ENCODE data around the gene SCMH1. TPM values are rescaled to one million over a fixed set of nuclear protein-coding genes. Genes with fewer than 3 reads are reported as not detected.
A peak's percentile ranks its signal among the peaks of the same experiment; 100 is the strongest.

The SCMH1 gene
- total RNA-seq, 2 experiments from 2014 or later = 25.1 to 30.3 TPM

GRCh38 chr1:41003127-41003639 is 238.9 kb downstream of the SCMH1 start:
- ATAC-seq = no peak
- no peak for DNase-seq
- Mint-ChIP-seq H3K4me1 (ENCODE audit: low read depth) (peaks cover 27% of the 10 kb centered on the region), H3K9me3 (ENCODE audit: insufficient read depth) (no peaks in the 10 kb centered on the region), H3K4me3 (no peak overlapping the region), H3K27ac (peak overlapping the region; percentile 82), H3K36me3 (ENCODE audit: low read depth) (peaks cover 86% of the 10 kb centered on the region), H3K27me3 (ENCODE audit: low read depth) (no peaks in the 10 kb centered on the region)
- CTCF ChIA-PET = interaction anchor here (0.6 to 2.5 kb wide), 15 partner anchors 8 to 150 kb away, joined by 3 to 11 read pairs (median 5); partner anchors contain the start of genes CITED4, CTPS1 and SLFNL1
- POLR2A ChIA-PET = interaction anchor here (0.9 to 3.5 kb wide), 3 partner anchors 11 to 23 kb away, joined by 3 to 20 read pairs (median 5); partner anchors contain the start of gene CTPS1

DNA sequence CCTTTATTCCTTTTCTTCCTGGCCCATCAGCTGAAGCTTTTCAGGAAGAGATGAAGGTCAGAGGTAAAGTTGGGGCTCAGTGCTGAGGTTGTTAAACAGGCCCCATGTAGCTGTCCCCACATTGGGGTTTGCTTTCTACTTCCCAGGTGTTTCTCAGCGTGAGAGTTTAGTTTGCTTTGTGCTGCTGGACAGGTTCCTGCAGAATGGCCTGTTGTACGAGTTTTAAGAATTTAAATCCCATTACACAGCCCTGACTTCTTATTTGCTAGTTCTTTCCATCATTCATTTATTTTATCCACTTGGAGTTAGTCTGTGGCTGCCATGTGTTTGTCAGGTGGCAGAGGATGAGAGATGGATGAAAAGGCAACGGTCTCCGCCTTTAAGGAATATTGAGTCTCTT is 243.4 kb downstream of the SCMH1 start:
- no peak for DNase-seq
- Mint-ChIP-seq H3K4me1 (ENCODE audit: low read depth) (peaks cover 24% of the 10 kb centered on the region), H3K4me3 (no peak overlapping the region), H3K27me3 (ENCODE audit: low read depth) (no peaks in the 10 kb centered on the region), H3K36me3 (ENCODE audit: low read depth) (peaks cover 74% of the 10 kb centered on the region), H3K9me3 (ENCODE audit: insufficient read depth) (no peaks in the 10 kb centered on the region), H3K27ac (no peak overlapping the region)
- CTCF ChIA-PET = no interaction called here
- POLR2A ChIA-PET = no interaction called here
- ATAC-seq = no peak

- ChIA-PET POLR2A (no interaction called here), CTCF (no interaction called here)
- no peak for DNase-seq
- H3K36me3 Mint-ChIP-seq (ENCODE audit: low read depth) = peaks cover 64% of the 10 kb centered on the region
- no peak overlapping the region for H3K27ac Mint-ChIP-seq
- no peak overlapping the region for H3K4me3 Mint-ChIP-seq
- peaks cover 8% of the 10 kb centered on the region for H3K4me1 Mint-ChIP-seq (ENCODE audit: low read depth)
- no peak for ATAC-seq
- no peaks in the 10 kb centered on the region for H3K27me3 Mint-ChIP-seq (ENCODE audit: low read depth)
- H3K9me3 Mint-ChIP-seq (ENCODE audit: insufficient read depth) = no peaks in the 10 kb centered on the region
Observed at GRCh38 chr1:40997096-40997495, 245.0 kb downstream of the SCMH1 start.

GRCh38 chr1:40989066-40989465 is 253.0 kb downstream of the SCMH1 start:
- POLR2A ChIA-PET = interaction anchor here (0.7 kb wide), 1 partner anchor 32 kb away, joined by 3 read pairs; no protein-coding TSS in a partner anchor
- no peaks in the 10 kb centered on the region for H3K27me3 Mint-ChIP-seq (ENCODE audit: low read depth)
- no peaks in the 10 kb centered on the region for H3K9me3 Mint-ChIP-seq (ENCODE audit: insufficient read depth)
- CTCF ChIA-PET = no interaction called here
- H3K36me3 Mint-ChIP-seq (ENCODE audit: low read depth) = peaks cover 79% of the 10 kb centered on the region
- DNase-seq (no peak), ATAC-seq (no peak)
- H3K4me1 Mint-ChIP-seq (ENCODE audit: low read depth) = peaks cover 4% of the 10 kb centered on the region
- H3K27ac Mint-ChIP-seq = no peak overlapping the region
- H3K4me3 Mint-ChIP-seq = no peak overlapping the region

DNA sequence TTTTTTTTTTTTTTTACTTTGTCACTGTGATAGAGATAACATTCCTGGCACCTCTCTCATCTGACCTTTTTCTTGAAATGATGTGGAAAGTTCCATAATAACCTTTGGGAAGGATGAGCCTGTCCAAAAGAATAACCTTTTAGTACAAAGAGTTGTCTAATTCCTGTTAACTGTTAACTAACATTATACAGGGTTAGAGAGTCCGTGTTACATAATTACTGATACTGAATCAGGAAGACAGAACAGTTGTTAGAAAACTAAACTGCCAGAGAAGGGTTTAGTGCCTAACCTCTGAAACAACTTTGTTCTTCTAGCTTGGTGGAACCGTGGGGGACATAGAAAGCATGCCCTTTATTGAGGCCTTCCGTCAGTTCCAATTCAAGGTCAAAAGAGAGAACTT is 253.8 kb downstream of the SCMH1 start:
- POLR2A ChIA-PET = no interaction called here
- Mint-ChIP-seq H3K4me3 (no peak overlapping the region), H3K4me1 (ENCODE audit: low read depth) (peaks cover 9% of the 10 kb centered on the region)

GRCh38 chr1:40987439-40988276 is 254.4 kb downstream of the SCMH1 start:
- H3K27ac Mint-ChIP-seq = peak overlapping the region; percentile 11
- CTCF ChIA-PET = no interaction called here
- ATAC-seq = no peak
- no peaks in the 10 kb centered on the region for H3K9me3 Mint-ChIP-seq (ENCODE audit: insufficient read depth)
- H3K36me3 Mint-ChIP-seq (ENCODE audit: low read depth) = peaks cover 87% of the 10 kb centered on the region
- POLR2A ChIA-PET = no interaction called here
- H3K4me3 Mint-ChIP-seq = no peak overlapping the region
- H3K27me3 Mint-ChIP-seq (ENCODE audit: low read depth) = no peaks in the 10 kb centered on the region
- no peak for DNase-seq
- peaks cover 15% of the 10 kb centered on the region for H3K4me1 Mint-ChIP-seq (ENCODE audit: low read depth)

More for the DNA sequence above, 253.8 kb downstream of the SCMH1 start:
- Mint-ChIP-seq H3K9me3 (ENCODE audit: insufficient read depth) (no peaks in the 10 kb centered on the region), H3K27me3 (ENCODE audit: low read depth) (no peaks in the 10 kb centered on the region), H3K27ac (no peak overlapping the region), H3K36me3 (ENCODE audit: low read depth) (peaks cover 84% of the 10 kb centered on the region)
- no peak for ATAC-seq
- CTCF ChIA-PET = no interaction called here
- no peak for DNase-seq

GRCh38 chr1:40986956-40987355 is 255.2 kb downstream of the SCMH1 start:
- H3K4me3 Mint-ChIP-seq = no peak overlapping the region
- H3K36me3 Mint-ChIP-seq (ENCODE audit: low read depth) = peaks cover 85% of the 10 kb centered on the region
- no peaks in the 10 kb centered on the region for H3K9me3 Mint-ChIP-seq (ENCODE audit: insufficient read depth)
- H3K27ac Mint-ChIP-seq = no peak overlapping the region
- DNase-seq (no peak), ATAC-seq (no peak)
- ChIA-PET POLR2A (interaction anchor here (1.9 kb wide), 1 partner anchor 14 kb away, joined by 4 read pairs; no protein-coding TSS in a partner anchor), CTCF (no interaction called here)
- no peaks in the 10 kb centered on the region for H3K27me3 Mint-ChIP-seq (ENCODE audit: low read depth)
- H3K4me1 Mint-ChIP-seq (ENCODE audit: low read depth) = peaks cover 22% of the 10 kb centered on the region

GRCh38 chr1:40986328-40986783 is 255.8 kb downstream of the SCMH1 start:
- POLR2A ChIA-PET = interaction anchor here (1.9 kb wide), 1 partner anchor 15 kb away, joined by 4 read pairs; no protein-coding TSS in a partner anchor
- Mint-ChIP-seq H3K27ac (no peak overlapping the region), H3K27me3 (ENCODE audit: low read depth) (no peaks in the 10 kb centered on the region), H3K4me1 (ENCODE audit: low read depth) (peaks cover 28% of the 10 kb centered on the region), H3K4me3 (no peak overlapping the region), H3K9me3 (ENCODE audit: insufficient read depth) (no peaks in the 10 kb centered on the region), H3K36me3 (ENCODE audit: low read depth) (peaks cover 83% of the 10 kb centered on the region)
- ATAC-seq (no peak), DNase-seq (no peak)
- CTCF ChIA-PET = interaction anchor here (1.1 kb wide), 1 partner anchor 37 kb away, joined by 3 read pairs; no protein-coding TSS in a partner anchor

DNA sequence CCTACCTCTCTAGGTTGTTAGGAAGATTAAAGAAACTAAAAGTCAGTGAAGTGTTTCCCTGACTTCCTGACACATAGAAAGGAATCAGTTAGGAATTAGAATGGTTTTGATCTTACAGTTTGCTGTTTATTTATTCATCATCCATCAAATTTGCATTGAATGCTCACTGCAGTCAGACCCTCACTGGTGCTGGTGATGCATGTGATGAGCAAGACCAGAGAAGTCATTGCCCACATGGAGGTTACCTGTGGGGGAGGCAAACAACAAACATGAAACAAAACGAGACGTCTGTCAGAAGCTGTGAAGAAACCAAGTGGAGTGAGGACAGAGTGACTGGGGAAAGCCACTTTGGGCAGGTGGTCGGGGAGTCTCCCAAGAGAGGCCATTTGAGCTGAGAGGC is 256.2 kb downstream of the SCMH1 start:
- ATAC-seq (no peak), DNase-seq (no peak)
- Mint-ChIP-seq H3K36me3 (ENCODE audit: low read depth) (peaks cover 83% of the 10 kb centered on the region), H3K27me3 (ENCODE audit: low read depth) (no peaks in the 10 kb centered on the region), H3K9me3 (ENCODE audit: insufficient read depth) (no peaks in the 10 kb centered on the region), H3K4me3 (no peak overlapping the region), H3K27ac (no peak overlapping the region), H3K4me1 (ENCODE audit: low read depth) (peaks cover 33% of the 10 kb centered on the region)
- CTCF ChIA-PET = interaction anchor here (1.1 kb wide), 1 partner anchor 37 kb away, joined by 3 read pairs; no protein-coding TSS in a partner anchor
- POLR2A ChIA-PET = interaction anchor here (0.6 to 1.9 kb wide), 2 partner anchors 15 to 887 kb away, joined by 3 to 4 read pairs; no protein-coding TSS in a partner anchor

DNA sequence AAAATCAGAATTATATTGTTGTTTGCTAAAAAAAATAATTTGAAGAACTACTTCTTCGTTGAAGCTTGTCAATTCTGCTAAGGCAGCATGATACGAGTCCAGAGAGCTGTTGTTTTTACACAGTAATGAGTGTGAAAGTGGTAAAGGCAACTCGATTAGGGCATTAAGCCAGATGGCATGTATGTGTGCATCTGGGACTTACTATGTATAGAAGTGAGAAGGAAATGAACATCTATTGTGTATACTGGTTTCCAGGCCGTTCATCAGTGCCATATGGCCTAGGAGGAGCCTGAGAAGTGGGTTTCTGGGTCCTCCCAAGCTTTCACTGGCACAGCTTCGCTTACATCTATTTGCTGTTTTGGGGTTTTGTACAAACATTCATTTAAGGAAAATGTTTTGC is 256.9 kb downstream of the SCMH1 start:
- ChIA-PET POLR2A (interaction anchor here (0.6 to 1.9 kb wide), 2 partner anchors 16 to 886 kb away, joined by 3 to 4 read pairs; no protein-coding TSS in a partner anchor), CTCF (interaction anchor here (0.7 kb wide), 1 partner anchor 19 kb away, joined by 3 read pairs; no protein-coding TSS in a partner anchor)
- no peak overlapping the region for H3K4me3 Mint-ChIP-seq
- no peaks in the 10 kb centered on the region for H3K27me3 Mint-ChIP-seq (ENCODE audit: low read depth)
- H3K9me3 Mint-ChIP-seq (ENCODE audit: insufficient read depth) = no peaks in the 10 kb centered on the region
- DNase-seq = no peak
- H3K27ac Mint-ChIP-seq = no peak overlapping the region
- no peak for ATAC-seq
- peaks cover 82% of the 10 kb centered on the region for H3K36me3 Mint-ChIP-seq (ENCODE audit: low read depth)
- peaks cover 38% of the 10 kb centered on the region for H3K4me1 Mint-ChIP-seq (ENCODE audit: low read depth)

GRCh38 chr1:40984531-40984930 is 257.6 kb downstream of the SCMH1 start:
- Mint-ChIP-seq H3K36me3 (ENCODE audit: low read depth) (peaks cover 77% of the 10 kb centered on the region), H3K27ac (no peak overlapping the region), H3K9me3 (ENCODE audit: insufficient read depth) (no peaks in the 10 kb centered on the region), H3K4me3 (no peak overlapping the region), H3K4me1 (ENCODE audit: low read depth) (peaks cover 38% of the 10 kb centered on the region), H3K27me3 (ENCODE audit: low read depth) (no peaks in the 10 kb centered on the region)
- DNase-seq (no peak), ATAC-seq (no peak)
- CTCF ChIA-PET = interaction anchor here (0.7 to 1.4 kb wide), 3 partner anchors 19 to 36 kb away, joined by 3 to 6 read pairs (median 3); no protein-coding TSS in a partner anchor
- POLR2A ChIA-PET = interaction anchor here (1.0 kb wide), 1 partner anchor 19 kb away, joined by 5 read pairs; no protein-coding TSS in a partner anchor

- ChIA-PET POLR2A (interaction anchor here (1.0 kb wide), 1 partner anchor 19 kb away, joined by 5 read pairs; no protein-coding TSS in a partner anchor), CTCF (interaction anchor here (1.1 to 1.4 kb wide), 2 partner anchors 31 to 36 kb away, joined by 3 to 6 read pairs; no protein-coding TSS in a partner anchor)
- Mint-ChIP-seq H3K27ac (no peak overlapping the region), H3K4me3 (no peak overlapping the region), H3K4me1 (ENCODE audit: low read depth) (peaks cover 39% of the 10 kb centered on the region), H3K36me3 (ENCODE audit: low read depth) (peaks cover 72% of the 10 kb centered on the region), H3K27me3 (ENCODE audit: low read depth) (no peaks in the 10 kb centered on the region), H3K9me3 (ENCODE audit: insufficient read depth) (no peaks in the 10 kb centered on the region)
- no peak for ATAC-seq
- no peak for DNase-seq
Observed at GRCh38 chr1:40984066-40984465, 258.0 kb downstream of the SCMH1 start.

Measured in activated CD8-positive, alpha-beta T cell treated with anti-CD3 and anti-CD28 coated beads, Interleukin-2, amount 10 ng/mL, durations not matched to agents 7 days and 5 days (primary cell).